ACC112 (cell line): ENCODE data around the gene DUOXA1.
"Not testable (repeated sequence)": the region's sequence is repeated elsewhere in the genome, so short reads cannot be mapped to it uniquely, and the experiment has no call there.

Source experiments
- H2AFZ ChIP-seq: fragments of 200-600 bp; sonication (generic); one replicate; pipeline ENCODE4 v1.6.0; 2017; ENCODE audit warnings: antibody characterized with exemption, low read length; ENCODE audit not compliant: unreplicated experiment
- H3K27ac ChIP-seq: fragments of 200-600 bp; sonication (generic); 2 replicates; pipeline ENCODE4 v1.5.1; 2014; ENCODE audit warnings: low read depth, mild to moderate bottlenecking, antibody characterized with exemption, low read length, moderate library complexity
- H3K27me3 ChIP-seq: fragments of 200-600 bp; sonication (generic); 2 replicates; pipeline ENCODE4 v1.6.1; 2014; ENCODE audit warnings: mild to moderate bottlenecking, antibody characterized with exemption, low read length, moderate library complexity, mixed read lengths; ENCODE audit not compliant: insufficient read depth
- H3K36me3 ChIP-seq: fragments of 200-600 bp; sonication (generic); 2 replicates; pipeline ENCODE4 v1.6.1; 2016; ENCODE audit warnings: mild to moderate bottlenecking, antibody characterized with exemption, low read length, moderate library complexity, mixed read lengths; ENCODE audit not compliant: insufficient read depth
- H3K4me1 ChIP-seq: fragments of 200-600 bp; sonication (generic); one replicate; pipeline ENCODE4 v1.6.1; 2016; ENCODE audit warnings: low read length, mixed read lengths; ENCODE audit not compliant: insufficient read depth, unreplicated experiment, control insufficient read depth
- H3K4me3 ChIP-seq: fragments of 200-600 bp; sonication (generic); 2 replicates; pipeline ENCODE4 v1.5.1; 2014; ENCODE audit warnings: mild to moderate bottlenecking, low read depth, low read length
- H3K79me2 ChIP-seq: fragments of 200-600 bp; sonication (generic); one replicate; pipeline ENCODE4 v1.6.0; 2016; ENCODE audit warnings: low read length; ENCODE audit not compliant: control insufficient read depth, unreplicated experiment, insufficient read depth

DUOXA1 gene

GRCh38 chr15:45087513-45087912 lies 42.2 kb downstream of the DUOXA1 start:
- no peak overlapping the region for H3K4me3 ChIP-seq
- no peak overlapping the region for H2AFZ ChIP-seq
- H3K27ac ChIP-seq, result no peak overlapping the region
- H3K27me3 ChIP-seq, result peaks cover 78% of the 10 kb centered on the region
- H3K36me3 ChIP-seq, result no peaks in the 10 kb centered on the region
- peaks cover 9% of the 10 kb centered on the region for H3K4me1 ChIP-seq
- H3K79me2 ChIP-seq, result no peaks in the 10 kb centered on the region

GRCh38 chr15:45084163-45084562 lies 45.5 kb downstream of the DUOXA1 start:
- no peak overlapping the region for H3K4me3 ChIP-seq
- H3K27ac ChIP-seq, result no peak overlapping the region
- no peak overlapping the region for H2AFZ ChIP-seq
- no peaks in the 10 kb centered on the region for H3K79me2 ChIP-seq
- no peaks in the 10 kb centered on the region for H3K4me1 ChIP-seq
- no peaks in the 10 kb centered on the region for H3K36me3 ChIP-seq
- H3K27me3 ChIP-seq, result peaks cover 49% of the 10 kb centered on the region

GRCh38 chr15:45083223-45083622 lies 46.5 kb downstream of the DUOXA1 start:
- H3K4me3 ChIP-seq, result no peak overlapping the region
- H3K27ac ChIP-seq, result no peak overlapping the region
- peaks cover 44% of the 10 kb centered on the region for H3K27me3 ChIP-seq
- no peaks in the 10 kb centered on the region for H3K79me2 ChIP-seq
- no peaks in the 10 kb centered on the region for H3K36me3 ChIP-seq
- no peaks in the 10 kb centered on the region for H3K4me1 ChIP-seq
- no peak overlapping the region for H2AFZ ChIP-seq

- not testable (repeated sequence) for H3K36me3 ChIP-seq, H3K4me3 ChIP-seq, H3K4me1 ChIP-seq, H2AFZ ChIP-seq, H3K27ac ChIP-seq, H3K79me2 ChIP-seq
- H3K27me3 ChIP-seq, result peaks cover 36% of the 10 kb centered on the region
Observed at GRCh38 chr15:45082412-45082811, 47.3 kb downstream of the DUOXA1 start.

DNA sequence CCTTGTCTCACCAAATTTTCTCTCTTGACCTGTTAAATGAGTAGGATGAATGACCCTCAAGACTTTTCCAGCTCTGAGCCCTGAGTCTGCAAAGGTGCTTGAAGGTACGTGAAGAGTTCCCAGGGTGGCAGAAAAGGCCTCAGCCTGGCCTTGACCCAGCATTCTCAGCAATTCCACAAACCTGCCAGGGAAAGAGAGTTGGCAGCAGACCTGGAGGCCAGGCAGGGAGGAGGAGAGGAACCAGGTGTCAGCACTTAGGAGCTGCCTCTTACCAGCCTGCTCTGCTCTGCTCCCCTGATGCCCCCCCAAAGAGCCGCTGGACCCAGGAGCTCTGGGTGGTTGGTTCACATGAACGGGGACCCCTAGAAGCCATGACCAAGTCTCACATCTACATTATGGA lies 49.1 kb downstream of the DUOXA1 start:
- H3K27me3 ChIP-seq, result peaks cover 25% of the 10 kb centered on the region
- H2AFZ ChIP-seq, H3K27ac ChIP-seq: not testable (repeated sequence)

GRCh38 chr15:45079628-45080246 lies 49.9 kb downstream of the DUOXA1 start:
- H3K4me1 ChIP-seq, H3K4me3 ChIP-seq, H2AFZ ChIP-seq, H3K79me2 ChIP-seq, H3K36me3 ChIP-seq, H3K27ac ChIP-seq: not testable (repeated sequence)
- H3K27me3 ChIP-seq, result peaks cover 16% of the 10 kb centered on the region

More for the DNA sequence above, 49.1 kb downstream of the DUOXA1 start:
- not testable (repeated sequence) for H3K36me3 ChIP-seq, H3K4me3 ChIP-seq, H3K4me1 ChIP-seq, H3K79me2 ChIP-seq

- not testable (repeated sequence) for H3K79me2 ChIP-seq, H3K36me3 ChIP-seq
Observed at GRCh38 chr15:45079201-45079600, 50.5 kb downstream of the DUOXA1 start.

GRCh38 chr15:45077391-45077790 lies 52.3 kb downstream of the DUOXA1 start:
- not testable (repeated sequence) for H2AFZ ChIP-seq, H3K27ac ChIP-seq, H3K36me3 ChIP-seq

More at GRCh38 chr15:45079201-45079600, 50.5 kb downstream of the DUOXA1 start:
- H2AFZ ChIP-seq, H3K4me3 ChIP-seq, H3K4me1 ChIP-seq, H3K27ac ChIP-seq: not testable (repeated sequence)
- peaks cover 11% of the 10 kb centered on the region for H3K27me3 ChIP-seq

GRCh38 chr15:45075440-45076320 lies 54.0 kb downstream of the DUOXA1 start:
- not testable (repeated sequence) for H2AFZ ChIP-seq, H3K27me3 ChIP-seq, H3K79me2 ChIP-seq, H3K27ac ChIP-seq, H3K4me1 ChIP-seq, H3K36me3 ChIP-seq, H3K4me3 ChIP-seq

More at GRCh38 chr15:45077391-45077790, 52.3 kb downstream of the DUOXA1 start:
- H3K4me1 ChIP-seq, H3K27me3 ChIP-seq, H3K4me3 ChIP-seq, H3K79me2 ChIP-seq: not testable (repeated sequence)

GRCh38 chr15:45073602-45074001 lies 56.1 kb downstream of the DUOXA1 start:
- H2AFZ ChIP-seq, H3K4me1 ChIP-seq, H3K27ac ChIP-seq, H3K36me3 ChIP-seq, H3K27me3 ChIP-seq, H3K79me2 ChIP-seq, H3K4me3 ChIP-seq: not testable (repeated sequence)

DNA sequence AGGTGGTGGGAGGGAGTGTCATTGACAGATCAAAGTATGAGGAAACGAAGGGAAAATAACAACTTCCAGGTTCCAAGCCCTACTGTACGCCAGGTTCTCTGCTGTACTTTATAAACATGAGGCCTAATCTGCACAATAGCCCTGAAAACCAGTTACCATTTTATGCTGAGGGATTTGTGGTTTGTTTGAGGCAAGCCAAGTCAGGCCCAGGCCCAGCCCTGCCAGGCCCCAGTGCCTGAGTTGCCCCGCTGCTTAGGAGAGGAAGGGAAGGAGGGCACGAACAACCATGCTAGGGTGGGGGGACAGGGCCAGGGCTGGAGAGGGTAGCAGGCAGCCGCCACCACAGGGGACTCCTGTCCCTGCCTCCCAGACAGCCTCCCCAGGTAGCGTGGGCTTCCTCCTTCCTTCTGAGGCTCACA lies 59.7 kb downstream of the DUOXA1 start:
- H2AFZ ChIP-seq, H3K27me3 ChIP-seq, H3K36me3 ChIP-seq, H3K27ac ChIP-seq, H3K79me2 ChIP-seq, H3K4me3 ChIP-seq, H3K4me1 ChIP-seq: not testable (repeated sequence)
